Pancreas (tissue), 10 donors: ENCODE measurements around the gene HACD2. TPM values are rescaled to one million over a fixed set of nuclear protein-coding genes. Genes with fewer than 3 reads are reported as not detected.

Experiments
- ATAC-seq, 4 donors: fragments of 200-7000 bp; cut with Tn5 transposase; one replicate each; pipeline versions ENCODE4 v1.8.0 to v1.9.1; 2020; ENCODE audit warnings: mild to moderate bottlenecking in 4 of 4, moderate library complexity in 4 of 4
- DNase-seq, 6 donors: peaks; one replicate each; pipeline ENCODE4 v3.0.0-alpha.2; 2020
- FAIRE-seq: peaks from 2 replicates; lab custom pipeline; 2012; peaks lifted over from hg19 to GRCh38; lab: Jason Lieb, UNC
- H3K27ac ChIP-seq, 4 donors: fragments of 200-600 bp; sonication (generic); 1 replicate in 3 of 4; 2 replicates in 1 of 4; pipeline versions ENCODE4 v1.5.0 to v1.8.0; 2020
- H3K27me3 ChIP-seq, 4 donors: fragments of 200-600 bp; one replicate each; pipeline ENCODE4 v1.8.0; 2021
- H3K36me3 ChIP-seq, 3 donors: fragments of 200-600 bp; sonication (generic) in 1 of 3; one replicate each; pipeline versions ENCODE4 v1.5.0 to v1.8.0; 2020 to 2021
- H3K4me1 ChIP-seq, 3 donors: fragments of 200-600 bp; one replicate each; pipeline ENCODE4 v1.8.0; 2021
- H3K4me3 ChIP-seq, 4 donors: fragments of 200-600 bp; sonication (generic) in 2 of 4; one replicate each; pipeline versions ENCODE4 v1.5.0 to v1.8.0; 2020 to 2021
- H3K9me3 ChIP-seq, 4 donors: fragments of 200-600 bp; one replicate each; pipeline ENCODE4 v1.8.0; 2021
- WGBS, 2 donors: extraction: QIAGEN DNeasy Blood & Tissue Kit; methylation state at CpG; one replicate each; pipeline ENCODE4 v1.1.7; 2013; 5-methylcytosine and 5-hydroxymethylcytosine counted together
- intact Hi-C, 3 donors: fragments of 100-400 bp; cut with DNase I; formaldehyde crosslinking; loops; one replicate each; pipeline versions ENCODE4 v1.11.1 to v1.14.2; 2022
- polyA plus RNA-seq, 2 donors: library from polyadenylated mRNA; stranded (reverse); fragments of 200-250 nt; gene quantifications; one replicate each; pipeline ENCODE4 v1.2.3, GENCODE V29; 2013
- total RNA-seq, 6 donors: library from RNA; stranded (reverse); fragmentation: NEBNext Ultra II Directional in 4 of 6; extraction: Animal tissue kit (Norgen Biotek cat#: 25700) in 4 of 6; gene quantifications; one replicate each; pipeline versions ENCODE4 v1.2.1 to v1.2.4, GENCODE V29; 2021 to 2023
- TF ChIP-seq, protein P1 (sequence below), 4 donors: fragments of 200-600 bp; sonication (generic) in 3 of 4; IDR thresholded peaks; one replicate each; pipeline versions ENCODE4 v1.5.0 to v1.8.0; 2021; ENCODE audit warnings: antibody characterized with exemption in 4 of 4
- donor health status: healthy with polysubstance abuse.
- donor health status: DM: no; HTN: no; CAD: no; lungs with moderate emphysema.
- donor health status: DM: no; HTN: no; CAD: no.
- donor health status: control.
- donor health status: control.
- donor health status: Bipolar disorder and iron deficiency.
- donor health status: DM: yes; HTN: yes; CAD: no.
- donor health status: DM: no; HTN: no; CAD: no.
- donor health status: DM: no; HTN: no; CAD: no.
- donor health status: DM: yes; HTN: yes; CAD: no.

The HACD2 gene
- total and polyA plus RNA-seq, 8 donors = 4.4 to 22.2 (median 13.1) TPM

GRCh38 chr3:123561188-123561587 lies 23.7 kb downstream of the HACD2 start:
- no peak for ATAC-seq
- TF ChIP-seq, protein P1, sequence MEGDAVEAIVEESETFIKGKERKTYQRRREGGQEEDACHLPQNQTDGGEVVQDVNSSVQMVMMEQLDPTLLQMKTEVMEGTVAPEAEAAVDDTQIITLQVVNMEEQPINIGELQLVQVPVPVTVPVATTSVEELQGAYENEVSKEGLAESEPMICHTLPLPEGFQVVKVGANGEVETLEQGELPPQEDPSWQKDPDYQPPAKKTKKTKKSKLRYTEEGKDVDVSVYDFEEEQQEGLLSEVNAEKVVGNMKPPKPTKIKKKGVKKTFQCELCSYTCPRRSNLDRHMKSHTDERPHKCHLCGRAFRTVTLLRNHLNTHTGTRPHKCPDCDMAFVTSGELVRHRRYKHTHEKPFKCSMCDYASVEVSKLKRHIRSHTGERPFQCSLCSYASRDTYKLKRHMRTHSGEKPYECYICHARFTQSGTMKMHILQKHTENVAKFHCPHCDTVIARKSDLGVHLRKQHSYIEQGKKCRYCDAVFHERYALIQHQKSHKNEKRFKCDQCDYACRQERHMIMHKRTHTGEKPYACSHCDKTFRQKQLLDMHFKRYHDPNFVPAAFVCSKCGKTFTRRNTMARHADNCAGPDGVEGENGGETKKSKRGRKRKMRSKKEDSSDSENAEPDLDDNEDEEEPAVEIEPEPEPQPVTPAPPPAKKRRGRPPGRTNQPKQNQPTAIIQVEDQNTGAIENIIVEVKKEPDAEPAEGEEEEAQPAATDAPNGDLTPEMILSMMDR (IDR thresholded peaks at IDR 0.05) = no peak
- H3K27me3 ChIP-seq = no peaks in the 10 kb centered on the region
- H3K36me3 ChIP-seq = no peaks in the 10 kb centered on the region
- intact Hi-C loops = loop anchor here in 1 of 3 donors (10.0 kb wide), 1 partner anchor 236 kb away; no protein-coding TSS in a partner anchor
- no peak for DNase-seq
- H3K4me3 ChIP-seq = no peak overlapping the region
- no peaks in the 10 kb centered on the region for H3K4me1 ChIP-seq
- H3K27ac ChIP-seq = no peak overlapping the region
- 81 to 89% methylated on average over 2 of the region's 2 CpGs for WGBS, 2 donors
- no peaks in the 10 kb centered on the region for H3K9me3 ChIP-seq
- FAIRE-seq = no peak

GRCh38 chr3:123559040-123559861 lies 25.6 kb downstream of the HACD2 start:
- no peak for DNase-seq
- no peaks in the 10 kb centered on the region for H3K9me3 ChIP-seq
- H3K36me3 ChIP-seq = no peaks in the 10 kb centered on the region
- H3K27ac ChIP-seq = no peak overlapping the region
- peak; percentile 90 for FAIRE-seq
- TF ChIP-seq, protein P1 (IDR thresholded peaks at IDR 0.05) = peak; percentile 40 to 77 (median 56)
- 34 to 35% methylated on average over 12 of the region's 12 CpGs for WGBS, 2 donors
- no peak overlapping the region for H3K4me3 ChIP-seq
- peak in 3 of 4 donors; percentile 74 to 77 (median 77) for ATAC-seq
- no peaks in the 10 kb centered on the region for H3K27me3 ChIP-seq
- no peaks in the 10 kb centered on the region for H3K4me1 ChIP-seq
- intact Hi-C loops = loop anchor here in 1 of 3 donors (5.0 kb wide), 1 partner anchor 232 kb away; no protein-coding TSS in a partner anchor

- WGBS, 2 donors = 95 to 100% methylated on average over 1 of the region's 1 CpG
- FAIRE-seq = no peak
Measured at GRCh38 chr3:123553536-123553935, 31.3 kb downstream of the HACD2 start.

GRCh38 chr3:123552768-123553167 lies 32.1 kb downstream of the HACD2 start:
- intact Hi-C loops = no loop called here
- TF ChIP-seq, protein P1 (IDR thresholded peaks at IDR 0.05) = no peak
- no peak overlapping the region for H3K4me3 ChIP-seq
- H3K4me1 ChIP-seq = no peaks in the 10 kb centered on the region
- no peak overlapping the region for H3K27ac ChIP-seq
- no peaks in the 10 kb centered on the region for H3K9me3 ChIP-seq
- H3K36me3 ChIP-seq = no peaks in the 10 kb centered on the region
- DNase-seq (no peak), ATAC-seq (no peak), FAIRE-seq (no peak)
- H3K27me3 ChIP-seq = no peaks in the 10 kb centered on the region

More at GRCh38 chr3:123553536-123553935, 31.3 kb downstream of the HACD2 start:
- Histone ChIP-seq H3K27ac (no peak overlapping the region), H3K27me3 (no peaks in the 10 kb centered on the region), H3K4me3 (no peak overlapping the region), H3K9me3 (no peaks in the 10 kb centered on the region), H3K36me3 (no peaks in the 10 kb centered on the region), H3K4me1 (no peaks in the 10 kb centered on the region)
- ATAC-seq (no peak), DNase-seq (no peak)
- TF ChIP-seq, protein P1 (IDR thresholded peaks at IDR 0.05) = no peak
- intact Hi-C loops = no loop called here
